PC-3 (cell line): ENCODE data around the gene TMEM178B. TPM values are rescaled to one million over a fixed set of nuclear protein-coding genes. Genes with fewer than 3 reads are reported as not detected.

Experiments used
- ATAC-seq: fragments of 200-7000 bp; cut with Tn5 transposase; 2 replicates; pipeline ENCODE4 v1.9.1; 2020; ENCODE audit warnings: mild to moderate bottlenecking, moderate library complexity
- BruUV-seq: library from RNA; stranded (reverse); fragments of 400-500 nt; replicated peaks from 2 replicates; lab custom pipeline; 2021; lab: Mats Ljungman, UMichigan
- CTCF ChIA-PET: fragments of 300-600 bp; sonication (Branson Sonifier 250); formaldehyde crosslinking; loops from one replicate; lab custom pipeline; 2022; ENCODE audit warnings: antibody characterized with exemption; lab: Charles Lee
- POLR2A ChIA-PET: fragments of 300-600 bp; sonication (Branson Sonifier 250); formaldehyde crosslinking; loops from one replicate; lab custom pipeline; 2022; ENCODE audit warnings: antibody characterized with exemption; ENCODE audit not compliant: unreplicated experiment; lab: Charles Lee
- DNase-seq: peaks from one replicate; pipeline ENCODE4 v3.0.0-alpha.2; 2015
- H2AFZ ChIP-seq: fragments of 300-600 bp; sonication (generic); 2 replicates; pipeline ENCODE4 v1.6.0; 2016; ENCODE audit warnings: antibody characterized with exemption, low read length
- H3F3A ChIP-seq: fragments of 300-600 bp; sonication (generic); one replicate; pipeline ENCODE4 v1.6.0; 2017; ENCODE audit warnings: antibody characterized with exemption, low read length, control low read depth, mild to moderate bottlenecking; ENCODE audit not compliant: unreplicated experiment
- H3K27ac ChIP-seq: fragments of 300-600 bp; sonication (generic); 2 replicates; pipeline ENCODE4 v1.5.1; 2016; ENCODE audit warnings: mild to moderate bottlenecking, low read length
- H3K27me3 ChIP-seq: fragments of 300-600 bp; sonication (generic); 2 replicates; pipeline ENCODE4 v1.6.1; 2016; ENCODE audit warnings: low read length, mixed read lengths
- H3K36me3 ChIP-seq: fragments of 300-600 bp; sonication (generic); 2 replicates; pipeline ENCODE4 v1.6.1; 2016; ENCODE audit warnings: low read depth, mixed run types, low read length, mixed read lengths
- H3K4me1 ChIP-seq: fragments of 300-600 bp; sonication (generic); 2 replicates; pipeline ENCODE4 v1.5.1; 2016; ENCODE audit warnings: low read length; ENCODE audit not compliant: insufficient read depth
- H3K4me2 ChIP-seq: fragments of 300-600 bp; sonication (generic); 2 replicates; pipeline ENCODE4 v1.6.0; 2016; ENCODE audit warnings: low read length
- H3K4me3 ChIP-seq: fragments of 300-600 bp; sonication (generic); 2 replicates; pipeline ENCODE4 v1.5.1; 2016; ENCODE audit warnings: mild to moderate bottlenecking, low read length, mixed read lengths
- H3K79me2 ChIP-seq: fragments of 300-600 bp; sonication (generic); 2 replicates; pipeline ENCODE4 v1.6.1; 2017; ENCODE audit warnings: low read length, mixed read lengths
- H3K9ac ChIP-seq: fragments of 300-600 bp; sonication (generic); 2 replicates; pipeline ENCODE4 v1.6.0; 2016; ENCODE audit warnings: mild to moderate bottlenecking, low read length
- H3K9me2 ChIP-seq: fragments of 300-600 bp; sonication (generic); replicated peaks from 2 replicates; pipeline ENCODE4 v1.6.1; 2016; ENCODE audit warnings: mixed run types, low read length, mixed read lengths
- H3K9me3 ChIP-seq: fragments of 300-600 bp; sonication (generic); 2 replicates; pipeline ENCODE4 v1.6.1; 2016; ENCODE audit warnings: low read length, mixed read lengths
- H4K20me1 ChIP-seq: fragments of 300-600 bp; sonication (generic); 2 replicates; pipeline ENCODE4 v1.6.1; 2016; ENCODE audit warnings: low read length, mixed read lengths
- CTCF ChIP-seq: fragments of 300-600 bp; sonication (generic); conservative IDR thresholded peaks from 2 replicates; pipeline ENCODE4 v1.5.1; 2017; ENCODE audit warnings: antibody characterized with exemption, low read depth, mild to moderate bottlenecking, low read length
- EZH2 ChIP-seq: fragments of 300-600 bp; sonication (generic); IDR thresholded peaks from one replicate; pipeline ENCODE4 v1.6.1; 2017; ENCODE audit warnings: antibody characterized with exemption, mild to moderate bottlenecking, low read length; ENCODE audit not compliant: unreplicated experiment
- EZH2phosphoT487 ChIP-seq: fragments of 300-600 bp; sonication (generic); IDR thresholded peaks from 2 replicates; pipeline ENCODE4 v1.6.1; 2018; ENCODE audit warnings: mild to moderate bottlenecking, antibody characterized with exemption, low read length, borderline replicate concordance
- intact Hi-C: fragments of 100-400 bp; cut with micrococcal nuclease; formaldehyde crosslinking; loops from 2 replicates; pipeline ENCODE4 v1.9.0; 2023
- total RNA-seq: library from RNA; depleted of rRNA; stranded (reverse); fragments of >200 nt; gene quantifications from 2 replicates; pipeline ENCODE4 v1.2.3, GENCODE V29; 2014

Gene TMEM178B
- total RNA-seq, 1 experiment from 2014 or later = 0.29 TPM

- BruUV-seq = no TSS peak
These were observed 165.8 kb downstream of the TMEM178B start for GRCh38 chr7:141239661-141240060.

GRCh38 chr7:141242568-141242967 lies 168.7 kb downstream of the TMEM178B start:
- POLR2A ChIA-PET = no interaction called here
- Histone ChIP-seq H3K4me2 (no peak overlapping the region), H3K9me2 (no peaks in the 10 kb centered on the region), H3K79me2 (no peaks in the 10 kb centered on the region), H2AFZ (no peak overlapping the region), H4K20me1 (no peaks in the 10 kb centered on the region), H3K4me3 (no peak overlapping the region), H3K4me1 (no peaks in the 10 kb centered on the region), H3K36me3 (no peaks in the 10 kb centered on the region), H3K27me3 (peaks cover 75% of the 10 kb centered on the region), H3K9ac (no peak overlapping the region), H3F3A (no peaks in the 10 kb centered on the region), H3K27ac (no peak overlapping the region), H3K9me3 (no peaks in the 10 kb centered on the region)
- no peak for TF ChIP-seq CTCF
- TF ChIP-seq EZH2 = no peak
- TF ChIP-seq EZH2phosphoT487 = no peak
- DNase-seq (no peak), ATAC-seq (no peak)
- CTCF ChIA-PET = no interaction called here
- intact Hi-C loops = no loop called here
- no TSS peak for BruUV-seq

More at GRCh38 chr7:141239661-141240060, 165.8 kb downstream of the TMEM178B start:
- no peak for DNase-seq
- H3K4me2 ChIP-seq = no peak overlapping the region
- no peak overlapping the region for H3K9ac ChIP-seq
- H3K9me2 ChIP-seq = no peaks in the 10 kb centered on the region
- no peak for TF ChIP-seq CTCF
- no peak for TF ChIP-seq EZH2phosphoT487
- no peak for TF ChIP-seq EZH2
- no peaks in the 10 kb centered on the region for H3K9me3 ChIP-seq
- H3K4me1 ChIP-seq = no peaks in the 10 kb centered on the region
- H2AFZ ChIP-seq = no peak overlapping the region
- no peak for ATAC-seq
- CTCF ChIA-PET = no interaction called here
- no peak overlapping the region for H3K27ac ChIP-seq
- peaks cover 83% of the 10 kb centered on the region for H3K27me3 ChIP-seq
- H3K36me3 ChIP-seq = no peaks in the 10 kb centered on the region
- POLR2A ChIA-PET = no interaction called here
- H3K4me3 ChIP-seq = no peak overlapping the region
- H4K20me1 ChIP-seq = no peaks in the 10 kb centered on the region
- intact Hi-C loops = no loop called here
- H3F3A ChIP-seq = no peaks in the 10 kb centered on the region
- no peaks in the 10 kb centered on the region for H3K79me2 ChIP-seq

DNA sequence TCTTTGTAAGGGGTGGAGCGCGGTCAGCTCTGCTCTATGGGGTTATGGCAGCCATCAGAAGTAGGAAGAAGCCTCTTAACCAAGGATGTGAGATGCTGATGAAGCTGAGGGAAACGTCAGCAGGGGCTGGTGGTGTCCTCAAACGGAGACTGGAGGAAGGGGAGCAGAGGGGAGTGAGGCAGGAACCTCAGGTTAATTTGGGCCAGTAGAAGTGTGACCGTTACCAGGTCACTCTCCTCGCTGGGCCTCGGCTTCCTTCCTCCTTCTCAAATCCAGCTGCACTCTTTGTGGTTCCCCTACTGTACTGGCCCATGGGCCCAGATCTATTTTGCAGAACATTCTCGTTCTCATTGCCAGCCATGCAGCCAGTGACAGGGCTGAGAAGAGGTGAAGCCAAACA lies 169.5 kb downstream of the TMEM178B start:
- Histone ChIP-seq H3K9me2 (no peaks in the 10 kb centered on the region), H3K9me3 (no peaks in the 10 kb centered on the region), H4K20me1 (no peaks in the 10 kb centered on the region), H3K9ac (no peak overlapping the region), H3K36me3 (no peaks in the 10 kb centered on the region), H3K27ac (no peak overlapping the region), H3K4me1 (no peaks in the 10 kb centered on the region), H3K4me3 (no peak overlapping the region), H3K27me3 (peaks cover 70% of the 10 kb centered on the region), H3F3A (no peaks in the 10 kb centered on the region), H3K4me2 (no peak overlapping the region), H3K79me2 (no peaks in the 10 kb centered on the region), H2AFZ (no peak overlapping the region)
- TF ChIP-seq CTCF (no peak), EZH2 (no peak), EZH2phosphoT487 (no peak)
- ChIA-PET CTCF (no interaction called here), POLR2A (no interaction called here)
- DNase-seq = no peak
- intact Hi-C loops = no loop called here
- no peak for ATAC-seq
- BruUV-seq = no TSS peak
